GM18861 (cell line): ENCODE measurements around the gene ITPKA.

ENCODE experiments used
- ATAC-seq: cut with Tn5 transposase; IDR thresholded peaks from one replicate; pipeline ENCODE4 v1.9.1; 2021; ENCODE audit not compliant: unreplicated experiment

ITPKA gene

DNA sequence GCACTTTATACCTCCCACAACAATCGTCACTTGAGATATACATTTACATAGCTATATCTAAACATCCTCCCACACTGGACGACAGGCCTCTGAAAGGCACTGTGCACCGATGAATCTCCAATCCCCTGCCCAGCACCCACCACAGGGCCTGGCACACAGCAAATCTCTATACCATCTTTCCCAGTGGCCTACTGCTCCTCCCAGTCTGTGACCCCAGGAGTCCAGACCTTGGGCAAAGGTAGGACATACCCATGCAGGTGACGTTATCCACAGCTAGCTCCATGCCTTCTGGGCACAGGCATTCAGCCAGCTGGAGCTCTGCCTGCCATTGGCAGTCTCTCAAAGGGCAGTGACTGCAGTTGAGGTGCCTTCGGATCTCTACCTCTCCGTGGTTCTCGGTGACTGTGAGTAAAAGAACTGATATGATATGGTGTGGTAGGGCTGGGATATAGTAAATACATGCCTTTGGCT lies 14.2 kb downstream of the ITPKA start:
- no peak for ATAC-seq

DNA sequence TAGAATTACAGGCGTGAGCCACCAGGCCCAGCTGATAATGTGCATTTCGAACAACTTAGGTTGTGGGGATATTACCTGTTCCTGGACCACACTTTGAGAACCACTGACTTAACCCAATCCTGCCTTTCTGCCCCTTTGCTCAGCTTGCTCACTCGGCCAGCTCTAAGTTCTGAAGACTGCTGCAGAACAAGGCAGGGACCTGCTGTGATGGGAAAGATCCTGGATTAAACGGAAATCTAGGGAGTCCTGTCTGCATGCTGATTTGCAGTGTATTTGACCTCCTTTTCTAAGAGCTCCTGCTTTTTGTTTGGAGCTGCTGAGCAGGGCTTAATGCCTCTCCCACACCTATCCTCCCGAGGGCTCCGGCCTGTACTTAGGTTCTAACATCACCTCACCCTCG lies 17.1 kb downstream of the ITPKA start:
- ATAC-seq = no peak

GRCh38 chr15:41511331-41511898 lies 17.7 kb downstream of the ITPKA start:
- no peak for ATAC-seq

- no peak for ATAC-seq
Observed at GRCh38 chr15:41511899-41512369, 18.3 kb downstream of the ITPKA start.

DNA sequence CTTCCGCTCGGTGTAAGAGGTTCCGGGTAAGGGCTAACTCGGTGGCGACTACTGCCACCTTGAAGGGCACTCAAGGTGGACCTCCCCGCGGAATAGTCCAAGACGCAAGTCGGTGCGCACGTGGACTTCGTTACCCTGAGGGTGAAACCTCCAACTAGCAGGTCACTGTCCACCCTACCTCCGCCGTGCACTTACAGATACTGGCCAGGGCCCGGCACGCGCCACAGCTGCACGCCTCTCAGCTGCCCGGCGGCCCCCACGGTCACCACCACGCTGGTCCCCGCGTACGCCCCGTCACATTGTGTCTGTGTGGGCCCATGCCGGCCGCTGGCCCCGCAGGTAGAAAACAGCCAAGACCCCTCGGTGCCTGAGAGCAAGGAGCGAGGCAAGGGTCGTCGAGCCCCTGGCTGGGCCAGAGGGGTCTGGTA lies 18.9 kb downstream of the ITPKA start:
- no peak for ATAC-seq

DNA sequence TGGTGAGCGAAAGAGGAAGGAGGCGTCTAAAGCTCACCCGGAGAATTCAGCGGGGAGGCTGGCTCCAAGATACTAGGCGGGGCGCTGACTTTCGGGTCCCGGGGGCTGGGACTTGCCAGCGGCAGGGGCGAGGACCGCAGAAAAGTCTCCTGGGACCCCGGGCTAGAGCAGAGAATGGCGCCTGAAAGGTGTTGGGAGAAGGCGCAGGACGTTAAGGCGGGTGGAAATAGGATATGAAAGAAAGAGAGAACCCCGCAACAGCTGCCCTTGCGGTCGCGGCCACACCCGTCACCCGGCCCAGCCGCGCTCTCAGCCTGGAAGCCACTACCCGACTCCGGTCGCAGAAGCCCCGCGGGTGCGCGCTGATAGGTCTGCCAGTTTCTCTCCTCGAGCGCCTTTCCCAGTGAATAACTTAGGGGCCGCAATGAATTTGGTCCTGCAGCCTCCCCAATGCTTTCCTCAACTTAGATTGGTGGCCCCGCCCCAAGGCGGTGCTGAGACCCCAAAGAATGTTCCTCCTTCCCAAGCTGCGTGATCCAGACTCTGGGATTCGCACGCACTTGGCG lies 19.3 kb downstream of the ITPKA start:
- ATAC-seq = no peak

DNA sequence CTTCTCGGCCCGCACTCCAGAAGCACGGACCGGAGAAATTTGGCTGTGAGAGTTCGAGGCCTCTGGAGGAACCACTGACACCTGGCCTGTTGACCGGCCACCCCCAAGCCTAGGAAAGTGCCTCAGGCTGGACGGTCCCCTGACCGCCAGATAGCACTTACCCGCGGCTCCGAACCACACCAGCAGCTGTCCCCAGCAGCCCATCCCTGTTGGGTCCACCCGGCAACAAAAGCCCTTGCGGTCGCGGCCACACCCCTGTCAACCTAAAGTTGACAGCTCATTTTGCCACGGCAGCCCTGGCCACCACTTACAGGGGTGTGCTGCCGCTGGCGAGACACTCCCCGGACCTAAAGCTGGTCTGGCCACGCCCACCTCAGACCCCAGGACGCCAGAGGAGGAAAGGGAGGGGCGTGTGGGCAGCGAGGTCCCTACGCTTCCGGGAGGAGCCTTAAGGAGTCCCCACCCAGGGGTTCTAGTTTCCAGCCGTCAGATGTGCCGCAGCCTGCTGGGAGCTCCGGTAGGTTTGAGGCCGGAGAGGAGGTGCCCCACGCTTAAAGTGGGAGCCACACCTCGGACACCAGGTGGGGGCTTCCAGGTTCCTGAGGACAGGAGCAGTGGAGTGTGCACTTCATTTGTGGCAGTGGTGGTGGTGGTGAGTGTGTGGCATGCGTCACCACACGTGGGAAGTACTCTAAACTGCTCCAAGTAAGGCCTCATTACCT lies 20.0 kb downstream of the ITPKA start, which contains the start of gene LTK:
TSS of gene LTK (minus strand) at position 322 of the 722 bp plus-strand sequence. CDS start at position 204, 118 bp downstream.
- no peak for ATAC-seq

GRCh38 chr15:41517895-41518449 lies 24.3 kb downstream of the ITPKA start:
- no peak for ATAC-seq

DNA sequence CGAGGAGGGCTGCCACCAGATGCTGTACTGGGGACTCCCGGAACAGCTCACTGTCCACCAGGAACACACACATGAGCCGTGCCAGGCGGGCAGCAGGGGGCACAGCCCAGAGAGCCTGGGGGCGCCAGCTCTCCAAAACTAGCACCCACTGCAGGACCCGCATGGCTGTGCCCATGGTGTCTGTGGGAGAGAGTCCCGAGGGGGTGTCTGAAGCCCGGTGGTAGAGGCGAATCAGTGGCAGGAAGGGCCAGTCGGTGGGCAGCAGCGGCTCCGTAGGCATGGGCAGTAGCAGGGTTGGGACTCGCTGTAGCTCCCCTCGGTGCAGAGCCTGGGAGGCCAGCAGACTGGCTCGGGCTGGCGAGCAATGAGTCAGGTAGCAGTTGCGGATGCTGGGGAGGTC lies 27.0 kb downstream of the ITPKA start:
- ATAC-seq = no peak

GRCh38 chr15:41521614-41522013 lies 27.9 kb downstream of the ITPKA start:
- no peak for ATAC-seq

DNA sequence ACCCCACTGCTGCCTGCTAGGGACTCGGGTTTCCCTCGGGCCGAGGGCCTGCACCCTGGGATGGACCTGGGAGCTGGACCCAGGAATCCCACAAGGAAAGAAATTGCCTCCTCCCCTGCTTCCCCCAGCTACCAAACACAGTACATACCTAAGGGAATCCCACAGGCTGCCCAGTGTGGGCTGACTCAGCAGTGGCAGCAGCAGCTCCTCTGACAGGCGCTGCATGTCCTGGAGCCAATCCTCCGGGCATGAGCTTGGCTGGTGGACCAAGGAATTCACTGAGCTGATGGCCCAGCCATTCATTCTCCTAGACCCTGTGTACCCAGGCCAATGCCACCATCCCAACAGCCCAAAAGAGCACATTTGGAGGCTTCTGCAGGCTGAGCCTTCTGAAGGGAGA lies 29.4 kb downstream of the ITPKA start:
- ATAC-seq = no peak

DNA sequence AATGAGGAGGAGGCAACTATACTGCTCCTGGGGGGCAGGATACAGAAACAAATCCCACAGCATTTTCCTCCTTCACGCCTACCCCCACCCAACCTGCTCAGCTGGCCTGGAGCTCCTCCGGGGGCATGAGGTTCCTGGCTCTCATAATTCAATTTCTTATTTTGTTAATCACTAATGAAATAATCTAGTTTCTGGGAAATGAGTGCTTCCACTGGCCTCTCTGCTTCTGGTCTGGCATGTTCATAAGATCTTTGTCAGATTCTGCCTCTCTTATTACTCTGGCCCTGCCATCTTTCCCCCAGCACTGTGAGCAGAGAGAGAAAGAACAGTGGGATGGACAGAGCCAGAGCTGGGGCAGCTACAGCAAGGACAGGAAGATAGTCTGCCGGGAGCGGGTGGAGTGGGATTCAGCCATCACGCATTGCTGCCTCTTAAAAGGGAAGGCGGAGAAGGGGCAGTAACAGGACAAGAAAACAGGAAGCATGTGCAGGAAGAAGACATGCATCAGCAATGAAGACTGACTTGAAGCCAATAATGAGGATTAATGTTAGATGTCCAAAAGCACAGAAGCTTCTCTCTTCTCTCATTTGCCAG lies 36.8 kb downstream of the ITPKA start:
- no peak for ATAC-seq

- no peak for ATAC-seq
Observed at GRCh38 chr15:41535544-41535943, 41.9 kb downstream of the ITPKA start.

- ATAC-seq = no peak
Observed at GRCh38 chr15:41536866-41537265, 43.2 kb downstream of the ITPKA start.

DNA sequence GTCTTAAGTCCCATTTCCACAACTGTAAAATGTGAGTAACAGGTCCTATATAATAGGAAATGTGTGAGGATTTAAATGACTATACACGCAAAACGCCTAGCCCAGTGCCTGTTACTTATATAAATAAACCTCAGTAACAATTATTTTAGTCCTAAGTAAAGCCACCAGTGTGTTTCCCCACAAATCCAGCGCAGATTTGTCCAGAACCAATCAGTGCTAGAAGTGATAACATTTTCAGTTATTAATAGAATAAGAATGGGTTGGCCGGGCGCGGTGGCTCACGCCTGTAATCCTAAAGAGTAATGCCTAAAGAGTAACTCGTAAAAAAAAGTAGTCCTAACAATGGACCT lies 49.8 kb downstream of the ITPKA start:
- ATAC-seq = no peak

GRCh38 chr15:41544650-41545015 lies 51.0 kb downstream of the ITPKA start:
- ATAC-seq = no peak

DNA sequence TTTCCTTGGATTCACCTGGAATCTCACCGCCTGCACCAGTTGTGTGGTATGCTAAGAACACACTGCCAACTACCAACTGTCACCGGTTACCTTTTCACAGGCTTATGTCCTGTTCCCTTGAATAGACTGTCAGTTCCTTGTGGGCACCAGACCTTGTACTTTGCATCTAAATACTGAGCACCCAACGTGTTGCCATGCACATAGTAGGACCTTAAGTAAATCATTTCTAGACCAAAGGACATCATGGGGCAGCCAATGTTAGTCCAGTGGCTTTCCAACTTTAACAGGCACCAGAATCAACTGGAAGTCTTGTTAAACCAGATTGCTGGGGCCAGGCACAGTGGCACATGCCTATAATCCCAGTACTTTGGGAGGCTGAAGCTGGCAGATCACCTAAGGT lies 51.5 kb downstream of the ITPKA start:
- no peak for ATAC-seq

DNA sequence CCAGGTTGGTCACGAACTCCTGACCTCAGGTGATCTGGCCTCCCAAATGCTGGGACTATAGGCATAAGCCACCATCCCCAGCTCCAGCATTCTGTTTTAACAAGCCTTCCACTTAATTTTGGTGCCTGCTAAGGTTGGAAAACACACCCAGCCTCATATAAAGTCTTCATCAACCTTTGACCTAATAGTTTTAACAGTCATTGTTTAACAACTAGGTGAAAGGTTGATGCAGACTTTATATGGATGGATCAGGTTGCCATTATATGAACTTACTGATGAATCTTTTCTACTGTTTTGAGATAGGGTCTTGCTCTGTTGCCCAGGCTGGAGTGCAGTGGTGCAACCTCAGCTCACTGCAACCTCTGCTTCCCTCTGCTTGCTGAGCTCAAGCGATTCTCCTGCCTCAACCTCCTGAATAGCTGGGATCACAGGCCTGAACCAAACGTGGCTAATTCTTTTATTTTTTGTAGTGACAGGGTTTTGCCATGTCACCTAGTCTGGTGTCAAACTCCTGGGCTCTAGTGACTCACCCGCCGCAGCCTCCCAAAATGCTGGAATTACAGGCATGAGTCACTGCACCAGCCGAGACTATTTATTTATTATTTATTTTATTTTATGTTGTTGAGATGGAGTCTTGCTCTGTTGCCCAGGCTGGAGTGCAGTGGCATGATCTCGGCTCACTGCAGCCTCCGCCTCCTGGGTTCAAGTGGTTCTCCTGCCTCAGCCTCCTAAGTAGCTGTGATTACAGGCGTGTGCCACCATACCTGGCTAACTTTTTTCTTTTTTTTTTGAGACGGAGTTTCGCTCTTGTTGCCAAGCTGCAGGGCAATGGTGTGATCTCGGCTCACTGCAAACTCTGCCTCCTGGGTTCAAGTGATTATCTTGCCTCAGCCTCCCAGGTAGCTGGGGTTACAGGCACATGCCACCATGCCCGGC lies 53.4 kb downstream of the ITPKA start:
- ATAC-seq = no peak

- ATAC-seq = no peak
Observed at GRCh38 chr15:41550066-41550775, 56.5 kb downstream of the ITPKA start.
